HCT116 (cell line): Measurements from ENCODE around the gene TIMM10B. TPM values are rescaled to one million over a fixed set of nuclear protein-coding genes. Genes with fewer than 3 reads are reported as not detected.

Experiments
- ATAC-seq: fragments of 200-7000 bp; cut with Tn5 transposase; 2 replicates; pipeline ENCODE4 v1.9.1; 2020; ENCODE audit warnings: mild to moderate bottlenecking, moderate library complexity
- BruUV-seq: library from RNA; stranded (reverse); fragments of 400-500 nt; replicated peaks from 2 replicates; lab custom pipeline; 2021; lab: Mats Ljungman, UMichigan
- CTCF ChIA-PET: fragments of 300-600 bp; sonication (Branson Sonifier 250); formaldehyde crosslinking; loops from one replicate; lab custom pipeline; 2021; ENCODE audit warnings: antibody characterized with exemption; lab: Charles Lee
- POLR2A ChIA-PET: fragments of 300-600, 350-600 bp; sonication (Branson Sonifier 250); formaldehyde crosslinking; loops from one replicate; lab custom pipeline; 2021; ENCODE audit warnings: antibody characterized with exemption; lab: Charles Lee
- RAD21 ChIA-PET, 2 experiments: fragments of 300-600 bp; sonication (Branson Sonifier 250); formaldehyde crosslinking; loops; one replicate each; lab custom pipeline; 2023; ENCODE audit warnings: low total read pairs in 2 of 2; ENCODE audit not compliant: uncharacterized antibody in 2 of 2, unreplicated experiment in 2 of 2, low non-redundant PET in 1 of 2; lab: Charles Lee
- DNase-seq: peaks from one replicate; pipeline ENCODE4 v3.0.0-alpha.2; 2010; ENCODE audit warnings: low read depth, low spot score
- H2AFZ ChIP-seq: fragments of 200-600 bp; shearing (Covaris generic), sonication (generic); 2 replicates; pipeline ENCODE4 v1.6.1; 2017; ENCODE audit warnings: low read depth, mixed run types, mixed read lengths, antibody characterized with exemption, low read length; ENCODE audit not compliant: poor library complexity, severe bottlenecking
- H3K27ac ChIP-seq: 2 replicates; pipeline ENCODE4 v1.5.1; 2012; ENCODE audit warnings: low read depth, low read length
- H3K27me3 ChIP-seq: fragments of 200-600 bp; sonication (generic); 2 replicates; pipeline ENCODE4 v1.6.1; 2016; ENCODE audit warnings: mixed run types, low read length, mixed read lengths; ENCODE audit not compliant: insufficient read depth
- H3K36me3 ChIP-seq, 2 experiments: fragments of 200-500 bp in 1 of 2; fragments of 200-600 bp in 1 of 2; sonication (Bioruptor generic) in 1 of 2; sonication (generic) in 1 of 2; 2 replicates each; pipeline versions ENCODE4 v1.5.1 to v1.6.1; 2014 to 2016; ENCODE audit warnings: low read length in 2 of 2, inconsistent platforms in 1 of 2, mixed read lengths in 1 of 2, mixed run types in 1 of 2; ENCODE audit not compliant: insufficient read depth in 2 of 2, control insufficient read depth in 1 of 2
- H3K4me1 ChIP-seq, 2 experiments: fragments of 200-600 bp in 1 of 2; sonication (generic) in 1 of 2; 2 replicates each; pipeline versions ENCODE4 v1.5.1 to v1.6.1; 2012 to 2017; ENCODE audit warnings: low read length in 2 of 2, inconsistent platforms in 1 of 2, mild to moderate bottlenecking in 1 of 2, mixed read lengths in 1 of 2, mixed run types in 1 of 2, moderate library complexity in 1 of 2; ENCODE audit not compliant: insufficient read depth in 2 of 2, control insufficient read depth in 1 of 2
- H3K4me2 ChIP-seq: fragments of 200-600 bp; sonication (generic); 2 replicates; pipeline ENCODE4 v1.6.1; 2017; ENCODE audit warnings: mixed run types, low read length, mixed read lengths
- H3K4me3 ChIP-seq, 2 experiments: fragments of 200-600 bp in 1 of 2; sonication (generic) in 1 of 2; replicated peaks in 1 of 2; 2 replicates each; pipeline ENCODE4 v1.5.1; 2011 to 2016; ENCODE audit warnings: low read length in 2 of 2, control low read depth in 1 of 2, low read depth in 1 of 2, mild to moderate bottlenecking in 1 of 2, mixed read lengths in 1 of 2, mixed run types in 1 of 2
- H3K79me2 ChIP-seq: fragments of 200-600 bp; sonication (generic); 2 replicates; pipeline ENCODE4 v1.6.1; 2017; ENCODE audit warnings: mild to moderate bottlenecking, mixed run types, low read length, moderate library complexity, mixed read lengths; ENCODE audit not compliant: insufficient read depth
- H3K9ac ChIP-seq: fragments of 200-600 bp; sonication (generic); 2 replicates; pipeline ENCODE4 v1.6.1; 2016; ENCODE audit warnings: low read length, mixed read lengths
- H3K9me2 ChIP-seq: fragments of 200-600 bp; sonication (generic), shearing (Covaris generic); 2 replicates; pipeline ENCODE4 v1.6.1; 2017; ENCODE audit warnings: mixed run types, mild to moderate bottlenecking, moderate library complexity; ENCODE audit not compliant: insufficient read depth
- H3K9me3 ChIP-seq, 2 experiments: fragments of 200-500 bp in 1 of 2; fragments of 200-600 bp in 1 of 2; sonication (Bioruptor generic) in 1 of 2; sonication (generic) in 1 of 2; 2 replicates each; pipeline ENCODE4 v1.6.1; 2014 to 2017; ENCODE audit warnings: low read length in 2 of 2, mixed read lengths in 2 of 2, inconsistent platforms in 1 of 2, low read depth in 1 of 2, mild to moderate bottlenecking in 1 of 2, mixed run types in 1 of 2, moderate library complexity in 1 of 2; ENCODE audit not compliant: control insufficient read depth in 1 of 2, insufficient read depth in 1 of 2
- H4K20me1 ChIP-seq: fragments of 200-600 bp; sonication (generic), shearing (Covaris generic); 2 replicates; pipeline ENCODE4 v1.6.1; 2017; ENCODE audit warnings: mixed run types, mild to moderate bottlenecking, moderate library complexity; ENCODE audit not compliant: insufficient read depth
- EGR1 ChIP-seq: IDR thresholded peaks from 2 replicates; pipeline ENCODE4 v1.6.1; 2012; ENCODE audit warnings: low read depth
- ELF1 ChIP-seq: IDR thresholded peaks from 2 replicates; pipeline ENCODE4 v1.6.1; 2012; ENCODE audit warnings: low read depth, borderline replicate concordance
- POLR2AphosphoS5 ChIP-seq: IDR thresholded peaks from 2 replicates; pipeline ENCODE4 v1.6.1; 2011; ENCODE audit warnings: mild to moderate bottlenecking, low read depth, low read length, moderate library complexity
- ZFX ChIP-seq: fragments of 450-650 bp; IDR thresholded peaks from 2 replicates; pipeline ENCODE4 v1.6.1; 2017
- intact Hi-C: fragments of 100-400 bp; cut with micrococcal nuclease; formaldehyde crosslinking; loops from 2 replicates; pipeline ENCODE4 v1.10.0; 2022
- total RNA-seq: library from RNA; stranded (reverse); gene quantifications from one replicate; pipeline ENCODE4 v1.2.1, GENCODE V29; 2021; ENCODE audit not compliant: unreplicated experiment
- TF ChIP-seq, protein P1 (sequence below), 3 experiments: fragments of 200-600 bp in 1 of 3; sonication (generic) in 1 of 3; IDR thresholded peaks in 2 of 3; conservative IDR thresholded peaks in 1 of 3; 2 replicates each; pipeline ENCODE4 v1.5.1; 2012 to 2017; ENCODE audit warnings: low read depth in 2 of 3, low read length in 2 of 3, antibody characterized with exemption in 1 of 3, borderline replicate concordance in 1 of 3, control low read depth in 1 of 3, mild to moderate bottlenecking in 1 of 3, mixed read lengths in 1 of 3, mixed run types in 1 of 3, moderate library complexity in 1 of 3; ENCODE audit not compliant: insufficient read depth in 1 of 3

The TIMM10B gene
- total RNA-seq, 1 experiment from 2014 or later, result 22.9 TPM

DNA sequence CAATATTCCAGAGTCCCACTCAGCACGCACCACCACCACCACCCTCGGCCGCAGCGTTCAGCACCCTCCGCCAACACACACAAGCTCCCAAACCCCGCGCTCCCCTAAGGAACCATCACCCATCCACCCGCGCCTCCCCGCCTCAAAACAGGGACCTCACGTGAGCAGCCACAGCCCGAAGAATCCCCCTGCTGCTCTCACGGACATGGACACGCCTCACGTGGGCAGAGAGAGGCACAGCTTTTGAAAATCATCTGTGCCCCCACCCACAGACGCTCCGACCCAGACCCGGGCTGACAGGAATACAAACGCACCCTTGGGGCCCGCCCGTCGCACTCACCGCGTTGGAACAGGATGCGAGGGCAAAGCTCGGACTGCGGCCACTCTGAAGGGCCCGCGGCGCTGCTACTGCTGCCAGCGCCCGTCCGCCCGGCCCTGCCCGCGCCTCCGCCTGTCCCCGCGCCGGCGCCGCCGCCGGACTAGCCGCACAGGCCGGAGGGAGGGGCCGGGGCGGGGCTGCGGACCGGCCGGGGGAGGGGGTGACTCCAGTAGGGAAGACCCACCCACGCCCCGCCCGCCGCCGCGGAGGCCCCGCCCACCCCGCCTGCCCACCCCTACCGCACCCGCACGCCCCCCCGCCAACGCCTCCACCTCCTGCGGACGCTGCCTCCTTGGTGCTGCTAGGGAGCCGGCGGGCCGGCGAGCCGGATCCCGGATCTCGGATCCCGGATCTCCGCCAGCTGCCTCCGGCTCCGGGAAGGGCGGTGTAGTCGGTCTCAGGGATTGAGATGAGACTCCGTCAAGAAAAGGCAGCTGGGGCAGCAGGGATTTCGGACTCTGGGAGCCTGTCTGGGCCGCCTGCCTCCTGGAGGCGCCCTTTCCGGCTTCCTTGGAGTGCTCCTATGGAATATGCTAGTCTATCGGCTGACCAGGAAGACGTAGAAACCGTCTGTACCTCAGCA is 7.6 kb upstream of the TIMM10B start, which contains the start of gene TRIM3:
Gene TRIM3, minus strand, starts transcription at position 491 of the 962 bp plus-strand sequence. CDS start 8,246 bp downstream, outside the sequence.
- peaks cover 3% of the 10 kb centered on the region; the same call in 1 of the 2 replicates for H3K79me2 ChIP-seq
- peak within 1 kb of the TSS; percentile 95 for H3K4me2 ChIP-seq
- H3K9ac ChIP-seq, result peak within 1 kb of the TSS; percentile 74
- ChIA-PET RAD21 (interaction anchor here in 1 of 2 experiments (0.6 kb wide), 1 partner anchor 95 kb away, joined by 3 read pairs; no protein-coding TSS in a partner anchor), CTCF (no interaction called here), POLR2A (interaction anchor here (0.8 to 1.6 kb wide), 3 partner anchors 8 to 101 kb away, joined by 3 to 5 read pairs (median 3); partner anchors contain the start of genes ARFIP2 and TIMM10B)
- DNase-seq (peak; percentile 60), ATAC-seq (peak; percentile 80)
- no peak within 1 kb of the TSS for H2AFZ ChIP-seq
- intact Hi-C loops, result no loop called here
- no peaks in the 10 kb centered on the region for H3K27me3 ChIP-seq
- H3K36me3 ChIP-seq, result peaks cover 3 to 21% of the 10 kb centered on the region in 2 experiments; a peak in 1 of 4 replicates
- peak within 1 kb of the TSS; percentile 81 to 85 for H3K4me3 ChIP-seq
- H3K9me2 ChIP-seq, result no peaks in the 10 kb centered on the region
- peaks cover 6 to 32% of the 10 kb centered on the region in 2 experiments; a peak in 3 of 4 replicates for H3K4me1 ChIP-seq
- H3K27ac ChIP-seq, result peak within 1 kb of the TSS; percentile 67
- H4K20me1 ChIP-seq, result no peaks in the 10 kb centered on the region
- TF ChIP-seq POLR2AphosphoS5 (peak; percentile 79), EGR1 (peak; percentile 41; the same call in 1 of the 2 replicates), ZFX (peak; percentile 49; the same call in 1 of the 2 replicates), ELF1 (no peak; the same call in 1 of the 2 replicates)
- TF ChIP-seq, protein P1, sequence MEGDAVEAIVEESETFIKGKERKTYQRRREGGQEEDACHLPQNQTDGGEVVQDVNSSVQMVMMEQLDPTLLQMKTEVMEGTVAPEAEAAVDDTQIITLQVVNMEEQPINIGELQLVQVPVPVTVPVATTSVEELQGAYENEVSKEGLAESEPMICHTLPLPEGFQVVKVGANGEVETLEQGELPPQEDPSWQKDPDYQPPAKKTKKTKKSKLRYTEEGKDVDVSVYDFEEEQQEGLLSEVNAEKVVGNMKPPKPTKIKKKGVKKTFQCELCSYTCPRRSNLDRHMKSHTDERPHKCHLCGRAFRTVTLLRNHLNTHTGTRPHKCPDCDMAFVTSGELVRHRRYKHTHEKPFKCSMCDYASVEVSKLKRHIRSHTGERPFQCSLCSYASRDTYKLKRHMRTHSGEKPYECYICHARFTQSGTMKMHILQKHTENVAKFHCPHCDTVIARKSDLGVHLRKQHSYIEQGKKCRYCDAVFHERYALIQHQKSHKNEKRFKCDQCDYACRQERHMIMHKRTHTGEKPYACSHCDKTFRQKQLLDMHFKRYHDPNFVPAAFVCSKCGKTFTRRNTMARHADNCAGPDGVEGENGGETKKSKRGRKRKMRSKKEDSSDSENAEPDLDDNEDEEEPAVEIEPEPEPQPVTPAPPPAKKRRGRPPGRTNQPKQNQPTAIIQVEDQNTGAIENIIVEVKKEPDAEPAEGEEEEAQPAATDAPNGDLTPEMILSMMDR (IDR thresholded peaks at IDR 0.05 in 2 of 3, conservative IDR thresholded peaks at IDR 0.05 in 1 of 3; ENCODE audit: borderline replicate concordance in 1 of 3, insufficient read depth in 1 of 3, low read depth in 2 of 3, low read length in 2 of 3), result peak in 1 of 3 experiments; percentile 32; a peak in 3 of 6 replicates
- no TSS peak for BruUV-seq
- H3K9me3 ChIP-seq, result no peaks in the 10 kb centered on the region
